Hepatocyte (in vitro differentiated cells): ENCODE measurements around the gene SH3GL3. TPM values are rescaled to one million over a fixed set of nuclear protein-coding genes. Genes with fewer than 3 reads are reported as not detected.

Experiments used
- DNase-seq: peaks from one replicate; pipeline ENCODE4 v3.0.0-alpha.2; 2016; ENCODE audit warnings: low spot score
- H2AFZ ChIP-seq: fragments of 200-600 bp; sonication (generic); 2 replicates; pipeline ENCODE4 v1.6.0; 2016; ENCODE audit warnings: antibody characterized with exemption, mild to moderate bottlenecking
- H3K27ac ChIP-seq: fragments of 200-600 bp; sonication (generic); 2 replicates; pipeline ENCODE4 v1.5.1; 2016; ENCODE audit warnings: mild to moderate bottlenecking
- H3K27me3 ChIP-seq: fragments of 200-600 bp; sonication (generic); 2 replicates; pipeline ENCODE4 v1.6.1; 2016
- H3K36me3 ChIP-seq: fragments of 200-600 bp; sonication (generic); replicated peaks from 2 replicates; pipeline ENCODE4 v1.5.1; 2016; ENCODE audit warnings: low read depth; ENCODE audit not compliant: insufficient read depth
- H3K4me1 ChIP-seq: fragments of 200-600 bp; sonication (generic); 2 replicates; pipeline ENCODE4 v1.5.1; 2016; ENCODE audit warnings: mild to moderate bottlenecking, moderate library complexity; ENCODE audit not compliant: insufficient read depth
- H3K4me2 ChIP-seq: fragments of 200-600 bp; sonication (generic); 2 replicates; pipeline ENCODE4 v1.6.0; 2016
- H3K4me3 ChIP-seq: fragments of 200-600 bp; sonication (generic); 2 replicates; pipeline ENCODE4 v1.5.1; 2016; ENCODE audit warnings: mild to moderate bottlenecking
- H3K79me2 ChIP-seq: fragments of 200-600 bp; sonication (generic); 2 replicates; pipeline ENCODE4 v1.6.0; 2017; ENCODE audit warnings: mild to moderate bottlenecking
- H3K9me2 ChIP-seq: fragments of 200-600 bp; sonication (generic); replicated peaks from 2 replicates; pipeline ENCODE4 v1.6.0; 2017; ENCODE audit warnings: mild to moderate bottlenecking; ENCODE audit not compliant: insufficient read depth
- H3K9me3 ChIP-seq: fragments of 200-600 bp; sonication (generic); 2 replicates; pipeline ENCODE4 v1.5.1; 2016; ENCODE audit warnings: low read depth, mild to moderate bottlenecking
- H4K20me1 ChIP-seq: fragments of 200-600 bp; sonication (generic); 2 replicates; pipeline ENCODE4 v1.6.0; 2016; ENCODE audit warnings: mild to moderate bottlenecking; ENCODE audit not compliant: insufficient read depth, poor library complexity, severe bottlenecking
- EZH2 ChIP-seq: fragments of 200-600 bp; sonication (generic); IDR thresholded peaks from 2 replicates; pipeline ENCODE4 v1.6.1; 2016; ENCODE audit warnings: antibody characterized with exemption, mild to moderate bottlenecking, borderline replicate concordance
- EZH2phosphoT487 ChIP-seq: fragments of 200-600 bp; sonication (generic); IDR thresholded peaks from one replicate; pipeline ENCODE4 v1.6.1; 2018; ENCODE audit warnings: antibody characterized with exemption, mild to moderate bottlenecking, low read depth, moderate library complexity; ENCODE audit not compliant: unreplicated experiment, severe bottlenecking
- whole genome bisulfite sequencing: methylation state at CpG from one replicate; pipeline ENCODE4 v1.1.6; 2016; ENCODE audit warnings: low lambda C conversion rate; ENCODE audit errors: missing lambda C conversion rate; 5-methylcytosine and 5-hydroxymethylcytosine counted together
- polyA plus RNA-seq: library from polyadenylated mRNA; unstranded; fragments of >200 nt; fragmentation: Nextera tagmentation; extraction: Ambion mirVana; gene quantifications from 2 replicates; pipeline ENCODE4 v1.2.1, GENCODE V29; 2016
- total RNA-seq: library from RNA; depleted of rRNA; stranded (reverse); fragments of >200 nt; gene quantifications from 2 replicates; pipeline ENCODE4 v1.2.3, GENCODE V29; 2014
- TF ChIP-seq, protein P1 (sequence below): fragments of 200-600 bp; sonication (generic); IDR thresholded peaks from 2 replicates; pipeline ENCODE4 v1.5.1; 2016; ENCODE audit warnings: antibody characterized with exemption, mild to moderate bottlenecking; ENCODE audit not compliant: poor library complexity

Gene SH3GL3
- total and polyA plus RNA-seq, 2 experiments from 2014 or later = 11.1 to 13.9 TPM

DNA sequence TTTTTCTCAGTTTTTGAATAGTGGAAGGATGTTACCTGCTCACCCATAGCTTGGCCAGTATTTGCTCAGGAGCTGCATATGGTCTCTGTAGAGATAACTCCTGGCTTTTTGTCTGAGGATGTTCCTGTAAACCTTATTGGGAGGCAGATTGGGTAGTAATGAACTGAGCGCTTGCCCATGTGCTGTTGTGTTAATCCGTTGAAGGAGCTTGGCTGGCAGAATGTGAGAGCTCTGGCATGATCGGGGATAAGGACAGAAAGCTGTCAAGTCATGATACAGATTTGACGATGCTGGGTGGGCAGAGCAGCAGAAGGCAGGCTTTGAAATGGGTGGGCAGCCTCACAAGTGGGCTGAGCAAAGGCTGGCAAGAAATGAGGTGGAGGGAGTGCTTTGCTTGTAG, 27.4 kb downstream of the SH3GL3 start:
- no peak overlapping the region for H3K27ac ChIP-seq
- no peaks in the 10 kb centered on the region for H3K27me3 ChIP-seq
- H3K4me1 ChIP-seq = no peaks in the 10 kb centered on the region
- H3K4me3 ChIP-seq = no peak overlapping the region
- no peaks in the 10 kb centered on the region for H3K79me2 ChIP-seq
- no peaks in the 10 kb centered on the region for H4K20me1 ChIP-seq
- no peak for DNase-seq
- WGBS = 89% methylated on average over 4 of the region's 4 CpGs
- TF ChIP-seq, protein P1, sequence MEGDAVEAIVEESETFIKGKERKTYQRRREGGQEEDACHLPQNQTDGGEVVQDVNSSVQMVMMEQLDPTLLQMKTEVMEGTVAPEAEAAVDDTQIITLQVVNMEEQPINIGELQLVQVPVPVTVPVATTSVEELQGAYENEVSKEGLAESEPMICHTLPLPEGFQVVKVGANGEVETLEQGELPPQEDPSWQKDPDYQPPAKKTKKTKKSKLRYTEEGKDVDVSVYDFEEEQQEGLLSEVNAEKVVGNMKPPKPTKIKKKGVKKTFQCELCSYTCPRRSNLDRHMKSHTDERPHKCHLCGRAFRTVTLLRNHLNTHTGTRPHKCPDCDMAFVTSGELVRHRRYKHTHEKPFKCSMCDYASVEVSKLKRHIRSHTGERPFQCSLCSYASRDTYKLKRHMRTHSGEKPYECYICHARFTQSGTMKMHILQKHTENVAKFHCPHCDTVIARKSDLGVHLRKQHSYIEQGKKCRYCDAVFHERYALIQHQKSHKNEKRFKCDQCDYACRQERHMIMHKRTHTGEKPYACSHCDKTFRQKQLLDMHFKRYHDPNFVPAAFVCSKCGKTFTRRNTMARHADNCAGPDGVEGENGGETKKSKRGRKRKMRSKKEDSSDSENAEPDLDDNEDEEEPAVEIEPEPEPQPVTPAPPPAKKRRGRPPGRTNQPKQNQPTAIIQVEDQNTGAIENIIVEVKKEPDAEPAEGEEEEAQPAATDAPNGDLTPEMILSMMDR = no peak
- TF ChIP-seq EZH2phosphoT487 (no peak), EZH2 (no peak)
- H3K36me3 ChIP-seq = no peaks in the 10 kb centered on the region
- H2AFZ ChIP-seq = no peak overlapping the region
- no peaks in the 10 kb centered on the region for H3K9me3 ChIP-seq
- no peak overlapping the region for H3K4me2 ChIP-seq
- no peaks in the 10 kb centered on the region for H3K9me2 ChIP-seq

DNA sequence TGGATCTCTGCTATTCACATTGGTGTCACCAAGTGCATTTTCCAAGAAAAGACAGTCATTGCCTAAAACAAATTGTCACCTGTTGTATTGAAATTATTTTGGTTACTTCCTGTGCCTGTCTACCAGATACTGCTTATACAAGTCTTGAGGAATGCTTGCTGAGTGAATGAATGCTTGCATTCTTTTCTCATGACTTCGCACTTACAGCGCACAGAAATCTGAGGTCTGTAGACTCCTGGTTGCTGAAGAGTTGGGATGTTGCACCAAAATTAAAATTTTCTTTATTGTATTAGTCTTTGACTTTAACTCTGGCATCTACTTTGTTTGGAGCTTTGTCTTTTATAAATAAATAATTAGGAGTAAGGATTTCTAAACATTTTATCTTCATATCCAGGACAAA, 28.4 kb downstream of the SH3GL3 start:
- Histone ChIP-seq H2AFZ (no peak overlapping the region), H3K27ac (no peak overlapping the region), H3K4me1 (no peaks in the 10 kb centered on the region), H3K27me3 (no peaks in the 10 kb centered on the region), H3K9me2 (no peaks in the 10 kb centered on the region), H3K4me3 (no peak overlapping the region), H3K4me2 (no peak overlapping the region), H3K9me3 (no peaks in the 10 kb centered on the region), H3K79me2 (no peaks in the 10 kb centered on the region), H4K20me1 (no peaks in the 10 kb centered on the region), H3K36me3 (no peaks in the 10 kb centered on the region)
- DNase-seq = no peak
- WGBS = 71% methylated on average over 2 of the region's 2 CpGs
- TF ChIP-seq, protein P1 = no peak
- TF ChIP-seq EZH2 (no peak), EZH2phosphoT487 (no peak)

DNA sequence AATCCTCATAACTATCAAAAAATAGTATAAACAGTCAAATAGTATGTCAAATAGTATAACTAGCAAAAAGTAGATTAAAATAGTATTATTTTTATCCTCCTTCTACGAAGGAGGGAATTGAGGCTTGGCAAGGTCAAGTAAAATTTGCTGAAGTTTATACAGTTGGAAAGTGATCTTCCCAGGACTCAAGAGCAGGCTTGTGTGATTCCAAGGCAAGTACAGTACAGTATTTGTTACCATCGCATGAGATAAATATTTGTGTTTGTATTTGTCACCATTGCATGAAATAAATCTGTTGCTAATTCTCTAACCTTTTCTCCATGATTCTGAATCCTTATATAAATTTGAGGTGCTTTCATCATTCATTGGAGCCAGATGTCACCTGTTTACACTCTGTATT, 28.9 kb downstream of the SH3GL3 start:
- WGBS = 78% methylated on average over 2 of the region's 2 CpGs
- H3K4me2 ChIP-seq = no peak overlapping the region
- H3K27me3 ChIP-seq = no peaks in the 10 kb centered on the region

More for the DNA sequence above, 28.9 kb downstream of the SH3GL3 start:
- no peak for DNase-seq
- Histone ChIP-seq H3K27ac (no peak overlapping the region), H3K9me2 (no peaks in the 10 kb centered on the region), H3K79me2 (no peaks in the 10 kb centered on the region), H2AFZ (no peak overlapping the region), H3K9me3 (no peaks in the 10 kb centered on the region), H3K4me3 (no peak overlapping the region), H3K36me3 (no peaks in the 10 kb centered on the region), H3K4me1 (no peaks in the 10 kb centered on the region), H4K20me1 (no peaks in the 10 kb centered on the region)
- TF ChIP-seq EZH2 = no peak
- no peak for TF ChIP-seq EZH2phosphoT487
- TF ChIP-seq, protein P1 = no peak
